GM18511 (cell line): Measurements from ENCODE around the gene PXN.
A peak's percentile ranks its signal among the peaks of the same experiment; 100 is the strongest.

Experiments used
- ATAC-seq: cut with Tn5 transposase; IDR thresholded peaks from one replicate; pipeline ENCODE4 v1.9.1; 2021; ENCODE audit warnings: mild to moderate bottlenecking, moderate library complexity; ENCODE audit not compliant: unreplicated experiment

The PXN gene

DNA sequence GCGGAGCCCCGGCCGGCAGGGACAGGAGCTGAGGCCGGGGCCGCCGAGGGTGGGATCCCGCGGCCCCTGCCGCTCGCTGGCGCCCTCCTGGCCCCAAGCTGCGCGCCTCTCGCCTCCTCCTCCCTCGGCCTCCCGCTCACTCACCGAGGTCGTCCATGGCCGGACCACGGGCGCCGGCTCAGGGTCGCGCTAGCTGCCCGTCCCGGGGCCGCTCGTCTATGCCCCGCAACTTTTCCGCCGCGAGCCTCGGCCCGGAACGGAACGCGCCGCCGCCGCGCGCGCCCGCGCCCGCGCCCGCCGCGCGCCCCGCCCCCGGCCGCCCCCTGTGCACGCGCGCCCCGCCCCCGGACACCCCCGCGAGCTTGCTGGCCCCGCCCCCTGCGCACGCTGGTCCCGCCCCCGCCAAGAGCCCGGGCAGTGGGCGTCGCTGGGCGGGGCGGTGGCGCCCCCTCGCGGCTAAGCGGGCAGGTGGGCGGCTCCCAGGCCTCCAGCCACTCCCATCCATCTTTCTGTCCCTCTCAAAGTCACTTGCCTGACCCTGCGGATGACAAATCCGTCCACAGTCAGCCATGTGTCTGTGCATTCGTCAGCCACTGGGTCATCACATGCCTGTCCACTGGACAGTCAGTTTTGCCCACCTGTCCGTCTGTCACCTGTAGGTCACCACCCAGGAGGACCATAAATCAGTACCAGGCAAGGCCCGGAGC, at the start of gene PXN:
TSS of gene PXN (minus strand) at position 258 of the 707 bp plus-strand sequence. CDS start at position 157, 101 bp downstream.
- ATAC-seq = peak; percentile 81

DNA sequence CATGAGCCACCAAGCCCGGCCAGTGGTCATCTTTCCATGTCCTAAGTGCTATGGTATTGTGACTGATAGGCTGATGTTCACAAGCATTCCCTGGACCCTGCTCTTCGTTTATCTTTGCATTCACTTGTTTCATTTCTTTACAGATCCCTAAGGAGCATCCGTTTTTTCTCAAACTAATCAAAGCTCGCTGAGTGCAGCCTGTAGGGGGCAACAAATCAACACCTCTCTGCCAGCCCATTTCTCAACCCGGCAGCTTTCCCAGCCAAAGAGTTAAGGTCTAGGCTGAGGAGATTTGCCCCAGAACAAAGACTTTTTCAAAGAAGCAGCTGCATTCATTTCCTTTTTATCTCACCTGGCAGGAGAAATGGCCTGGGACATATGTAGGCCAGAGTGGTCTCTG, 48.7 kb upstream of the PXN start:
- no peak for ATAC-seq

DNA sequence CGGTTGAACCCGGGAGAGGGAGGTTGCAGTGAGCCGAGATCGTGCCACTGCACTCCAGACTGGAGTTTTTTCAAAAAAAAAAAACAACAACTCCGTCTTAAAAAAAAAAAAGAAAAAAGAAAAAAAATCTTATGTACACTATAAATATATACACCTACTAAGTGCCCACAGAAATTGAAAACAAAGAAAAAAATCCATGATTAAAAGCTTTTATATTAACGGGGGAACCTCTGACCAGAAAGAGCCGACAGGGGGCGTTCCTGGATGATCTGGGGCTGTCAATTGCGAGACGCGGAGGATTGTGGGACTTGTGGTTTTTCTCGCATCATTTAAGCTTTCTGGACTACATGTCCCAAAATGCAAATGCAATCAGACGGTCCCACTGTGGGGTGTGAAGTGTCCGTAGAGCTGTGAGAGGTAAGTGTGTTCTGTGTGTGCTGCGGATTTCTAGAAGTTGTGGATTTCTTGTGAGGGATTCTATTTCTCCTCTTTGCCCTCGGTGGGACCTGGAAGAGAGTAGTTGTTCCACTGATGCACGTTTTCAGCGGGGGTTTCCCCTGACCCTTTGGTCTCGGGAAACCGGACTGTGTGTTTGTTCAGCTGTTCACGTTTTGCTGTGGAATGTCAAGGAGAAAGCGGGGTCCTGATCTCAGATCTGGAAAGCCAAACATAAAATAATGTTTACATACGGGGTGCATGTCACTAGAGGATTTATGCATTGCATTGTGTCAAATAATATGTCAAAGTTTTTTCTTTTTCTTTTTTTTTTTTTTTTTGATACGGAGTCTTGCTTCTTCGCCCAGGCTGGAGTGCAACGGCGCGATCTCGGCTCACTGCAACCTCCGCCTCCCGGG, 36.7 kb upstream of the PXN start, which contains the start of gene SIRT4:
TSS of gene SIRT4 (plus strand) at position 360 of the 854 bp plus-strand sequence. CDS start 1,241 bp downstream, outside the sequence.
- peak; percentile 99 for ATAC-seq

DNA sequence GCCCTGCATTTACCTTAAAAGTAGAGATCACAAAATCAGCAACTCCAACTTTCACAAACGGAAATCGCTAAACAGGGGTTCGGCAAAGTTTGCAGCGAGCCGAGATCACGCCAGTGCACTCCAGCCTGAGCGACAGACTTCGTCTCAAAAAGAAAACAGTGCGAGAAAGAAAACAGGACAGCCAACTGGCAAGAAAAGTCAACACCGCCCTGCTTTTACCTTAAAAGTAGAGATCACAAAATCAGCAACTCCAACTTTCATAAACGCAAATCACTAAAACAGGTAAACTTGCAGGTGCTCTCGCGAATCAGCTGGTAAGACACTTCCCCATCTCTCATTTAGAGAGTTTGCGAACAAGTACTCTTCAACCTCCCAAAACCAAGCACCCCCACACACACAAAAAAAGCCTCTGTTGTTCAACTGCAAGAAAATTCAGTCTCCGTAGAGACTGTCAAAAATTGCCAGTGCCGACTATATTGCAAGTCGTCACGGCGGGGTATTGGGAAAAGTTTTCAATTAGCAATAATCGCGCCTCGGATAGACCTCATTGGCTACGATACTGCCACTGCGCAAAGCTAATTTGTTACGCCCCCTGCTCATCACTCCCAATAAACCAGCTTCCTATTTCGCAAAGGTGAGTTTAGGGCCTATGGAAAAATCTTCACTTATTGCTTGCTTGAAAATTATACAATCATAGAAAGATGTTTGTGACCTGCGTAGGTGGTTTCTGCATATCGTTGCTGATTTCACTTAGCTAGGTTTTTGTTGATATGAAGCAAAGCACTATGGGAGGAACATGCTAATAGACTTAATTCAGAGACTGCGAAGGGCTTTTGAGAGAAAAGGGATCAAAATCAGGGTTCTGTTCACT, 27.4 kb upstream of the PXN start, which contains the start of gene RNU4-1:
TSS of gene RNU4-1 (minus strand) at position 577 of the 871 bp plus-strand sequence.
- peak; percentile 56 for ATAC-seq

DNA sequence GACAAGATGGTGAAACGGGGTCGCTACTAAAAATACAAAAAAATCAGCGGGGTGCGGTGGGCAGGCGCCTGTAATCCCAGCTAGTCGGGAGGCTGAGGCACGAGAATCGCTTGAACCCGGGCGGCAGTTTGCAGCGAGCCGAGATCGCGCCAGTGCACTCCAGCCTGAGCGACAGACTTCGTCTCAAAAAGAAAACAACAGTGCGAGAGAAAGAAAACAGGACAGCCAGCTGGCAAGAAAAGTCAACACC, 26.8 kb upstream of the PXN start:
- peak; percentile 12 for ATAC-seq

DNA sequence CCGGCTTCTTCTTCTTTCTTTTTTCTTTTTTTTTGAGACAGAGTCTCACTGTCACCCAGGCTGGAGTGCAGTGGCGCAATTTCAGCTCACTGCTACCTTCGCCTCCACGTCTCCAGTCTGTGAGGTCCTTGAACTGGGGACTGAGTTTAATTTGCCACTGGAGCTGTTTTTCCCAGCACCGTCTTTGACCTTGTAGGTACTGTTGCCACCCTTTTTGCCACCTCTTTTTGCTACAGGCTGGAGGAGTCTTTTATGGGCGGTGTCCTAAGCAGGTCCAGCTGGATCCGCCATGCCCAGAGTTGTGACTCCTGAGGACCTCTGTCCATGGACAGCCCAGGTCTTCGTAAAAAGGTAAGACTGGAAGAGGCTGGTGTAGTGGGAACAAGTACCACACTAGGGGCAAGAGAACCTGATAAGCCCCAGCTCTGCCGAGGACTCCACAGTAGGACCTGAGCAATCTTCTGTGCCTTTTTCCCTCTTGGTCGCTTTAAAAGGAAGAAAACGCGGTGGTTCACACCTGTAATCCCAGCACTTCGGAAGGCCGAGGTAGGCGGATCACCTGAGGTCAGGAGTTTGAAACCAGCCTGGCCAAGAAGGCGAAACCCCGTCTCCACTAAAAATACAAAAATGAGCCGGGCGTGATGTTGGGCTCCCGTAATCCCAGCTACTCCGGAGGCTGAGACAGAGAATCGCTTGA, 25.2 kb upstream of the PXN start:
- ATAC-seq = no peak

DNA sequence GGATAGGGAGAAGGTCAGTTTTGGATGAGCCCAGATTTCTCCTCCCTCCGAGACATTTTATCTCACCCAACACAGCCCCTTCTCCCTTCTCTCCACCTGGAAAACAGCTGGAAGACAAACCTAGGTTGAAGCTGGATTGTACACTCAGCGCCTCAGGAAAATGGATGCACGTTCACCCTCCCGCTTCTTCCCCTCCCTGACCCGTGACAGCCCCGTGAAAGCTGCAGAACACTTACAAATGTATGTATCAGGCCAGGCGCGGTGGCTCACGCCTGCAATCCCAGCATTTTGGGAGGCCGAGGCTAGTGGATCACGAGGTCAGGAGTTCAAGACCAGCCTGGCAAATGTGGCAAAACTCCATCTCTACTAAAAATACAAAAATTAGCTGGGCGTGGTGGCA, 22.0 kb upstream of the PXN start:
- ATAC-seq = no peak

DNA sequence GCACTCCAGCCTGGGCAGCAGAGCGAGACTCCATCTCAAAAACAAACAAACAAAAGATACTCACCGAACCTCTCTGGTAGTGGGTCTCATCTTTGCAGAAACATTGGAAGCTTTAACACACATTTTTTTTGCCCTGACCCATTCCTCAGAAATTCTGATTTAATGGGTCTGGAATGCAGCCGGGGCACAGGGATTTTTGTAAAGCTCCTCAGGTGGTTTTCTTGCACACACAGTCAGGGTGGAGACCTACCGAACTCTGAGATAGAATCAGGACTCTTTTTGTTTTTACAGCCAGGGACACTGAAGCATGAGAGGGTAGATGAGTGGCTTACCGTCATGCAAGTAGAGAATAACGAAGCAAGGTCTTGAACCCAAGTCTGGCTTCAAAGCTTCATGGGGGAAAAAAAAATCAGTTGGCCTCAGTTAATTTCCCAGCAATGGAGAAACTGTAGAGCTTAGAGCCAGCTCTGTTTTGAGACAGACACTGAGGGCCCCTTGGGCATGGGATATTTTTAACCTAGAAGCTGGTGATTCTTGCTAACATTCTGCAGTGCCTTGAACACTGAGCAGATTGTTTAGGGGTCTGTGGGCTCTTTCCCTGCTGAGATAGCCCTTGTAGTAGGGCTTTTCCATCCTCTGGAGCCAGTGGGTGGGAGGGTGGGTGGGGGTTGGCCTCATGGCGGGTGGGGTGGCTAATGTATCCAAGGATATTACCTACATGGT, 21.4 kb upstream of the PXN start:
- ATAC-seq = no peak

DNA sequence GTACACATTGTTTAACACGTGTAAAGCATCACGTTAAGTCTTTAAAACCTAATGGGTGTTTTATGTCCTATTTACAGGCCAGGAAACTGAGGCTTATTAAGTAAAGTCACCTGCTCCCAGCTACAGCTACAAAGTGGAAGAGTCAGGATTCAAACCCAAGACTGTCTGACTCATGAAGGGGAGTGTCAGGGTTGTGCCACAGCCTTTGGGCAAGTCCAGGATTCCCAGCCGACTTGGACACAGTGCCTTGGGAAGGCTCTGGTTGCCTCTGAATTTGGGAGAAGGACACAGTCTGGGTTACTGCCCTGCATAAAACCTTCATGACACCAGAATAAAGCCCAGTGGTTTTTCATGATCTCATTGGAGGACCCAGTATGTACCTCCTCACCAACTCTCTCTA, 18.9 kb upstream of the PXN start:
- ATAC-seq = no peak

DNA sequence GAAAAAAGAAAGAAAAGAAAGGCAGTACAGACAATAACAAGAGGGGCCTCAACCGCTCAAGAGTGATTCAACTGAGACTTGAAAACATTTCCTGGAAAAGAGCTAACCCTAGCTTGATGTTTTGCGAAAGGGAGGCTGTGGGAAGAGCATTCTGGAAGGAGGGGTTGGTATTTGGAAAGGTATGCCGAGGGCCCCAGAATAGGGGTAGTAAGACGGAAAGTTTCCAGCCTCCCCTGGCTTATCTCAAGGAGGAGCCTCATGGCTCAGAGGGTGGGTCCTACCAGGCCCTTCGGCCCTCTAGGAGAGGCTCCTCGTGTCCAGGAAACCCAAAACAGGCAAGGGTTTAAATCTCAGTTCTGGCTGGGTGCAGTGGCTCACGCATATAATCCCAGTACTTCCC, 17.8 kb upstream of the PXN start:
- ATAC-seq = no peak

DNA sequence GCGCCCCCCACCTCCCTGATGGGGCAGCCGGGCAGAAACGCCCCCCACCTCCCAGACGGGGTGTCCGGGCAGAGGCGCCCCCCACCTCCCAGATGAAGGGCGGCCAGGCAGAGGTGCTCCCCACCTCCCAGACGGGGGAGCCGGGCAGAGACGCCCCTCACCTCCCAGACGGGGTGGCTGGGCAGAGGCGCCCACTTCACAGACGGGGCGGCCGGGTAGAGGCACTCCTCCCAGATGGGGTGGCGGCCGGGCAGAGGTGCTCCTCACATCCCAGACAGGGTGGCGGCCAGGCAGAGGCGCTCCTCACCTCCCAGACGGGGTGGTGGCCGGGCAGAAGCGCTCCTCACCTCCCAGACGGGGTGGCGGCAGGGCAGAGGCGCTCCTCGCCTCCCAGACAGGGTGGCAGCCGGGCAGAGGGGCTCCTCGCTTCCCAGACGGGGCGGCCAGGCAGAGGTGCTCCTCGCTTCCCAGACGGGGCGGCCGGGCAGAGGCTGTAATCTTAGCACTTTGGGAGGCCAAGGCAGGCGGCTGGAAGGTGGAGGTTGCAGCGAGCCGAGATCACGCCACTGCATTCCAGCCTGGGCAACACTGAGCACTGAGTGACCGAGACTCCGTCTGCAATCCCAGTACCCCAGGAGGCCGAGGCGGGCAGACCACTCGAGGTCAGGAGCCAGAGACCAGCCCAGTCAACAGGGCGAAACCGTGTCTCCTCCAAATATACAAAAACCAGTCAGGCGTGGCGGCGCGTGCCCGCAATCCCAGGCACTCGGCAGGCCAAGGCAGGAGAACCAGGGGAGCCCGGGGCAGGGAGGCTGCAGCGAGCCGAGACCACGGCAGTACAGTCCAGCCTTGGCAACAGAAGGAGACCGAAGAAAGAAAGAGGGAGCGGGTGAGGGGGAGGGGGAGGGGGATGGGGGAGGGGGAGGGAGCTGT, 12.9 kb upstream of the PXN start:
- no peak for ATAC-seq

DNA sequence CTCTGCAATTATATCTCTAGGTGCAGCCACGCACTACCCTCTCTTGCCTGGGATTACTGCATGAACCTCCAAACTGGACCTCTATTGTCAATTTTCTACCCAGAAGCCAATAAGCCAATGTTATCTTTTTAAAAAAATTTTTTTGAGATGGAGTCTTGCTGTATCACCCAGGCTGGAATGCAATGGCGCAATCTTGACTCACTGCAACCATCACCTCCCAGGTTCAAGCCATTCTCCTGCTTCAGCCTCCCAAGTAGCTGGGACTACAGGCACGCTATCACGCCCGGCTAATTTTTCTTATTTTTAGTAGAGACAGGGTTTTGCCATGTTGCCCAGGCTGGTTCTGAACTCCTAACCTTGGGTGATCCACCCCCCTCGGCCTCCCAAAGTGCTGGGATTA, 11.2 kb upstream of the PXN start:
- ATAC-seq = no peak

DNA sequence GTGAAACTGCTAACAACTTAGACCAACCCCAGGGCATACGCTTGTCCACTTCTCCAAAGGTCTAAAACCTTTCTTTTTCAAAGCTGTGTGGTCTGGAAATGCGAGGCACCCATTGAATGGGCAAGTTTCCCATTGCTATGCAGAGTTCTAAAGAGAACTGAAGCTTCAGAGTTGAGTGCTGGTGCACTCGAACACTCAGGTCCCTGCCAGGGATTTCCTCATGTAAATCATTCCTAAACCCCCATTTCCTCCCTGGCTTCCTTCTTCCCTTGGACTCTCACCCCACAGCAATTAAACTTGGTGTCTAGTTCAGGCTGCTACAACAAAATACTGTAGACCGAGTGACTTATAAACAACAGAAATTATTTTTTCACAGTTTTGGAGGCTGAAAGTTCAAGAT, 2.2 kb upstream of the PXN start:
- ATAC-seq = no peak

DNA sequence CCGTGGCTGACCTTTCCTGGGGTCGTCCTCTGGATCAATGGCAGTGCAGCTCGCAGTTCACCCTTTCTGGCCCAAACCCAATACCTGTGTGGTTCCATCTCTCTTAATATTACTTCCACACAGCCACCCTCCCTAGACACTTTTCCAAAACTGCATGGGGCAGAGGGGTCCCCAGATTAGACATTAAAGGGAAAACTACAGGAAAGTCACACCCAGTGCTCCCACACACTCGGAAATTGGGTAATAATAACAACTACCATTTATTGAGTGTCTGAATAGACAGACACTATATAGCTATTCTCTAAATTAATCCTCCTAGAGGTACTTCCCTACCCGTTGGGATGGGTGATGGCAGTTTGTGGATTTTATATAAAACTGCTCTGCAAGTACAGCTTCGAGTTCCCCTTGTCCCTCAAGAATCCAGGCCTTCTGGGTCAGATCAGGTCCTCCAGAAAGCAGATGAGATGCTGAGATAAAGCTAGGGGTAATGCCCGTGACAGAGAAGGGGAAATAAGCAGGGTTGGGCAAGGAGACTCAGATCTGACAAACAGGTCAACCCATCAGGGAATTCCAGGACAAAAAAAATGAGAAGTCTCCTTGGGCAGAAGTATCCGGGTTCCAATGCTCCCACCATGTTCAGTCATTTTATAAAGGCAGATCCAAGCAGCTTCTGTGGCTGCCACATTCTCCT, 795 bp upstream of the PXN start:
- ATAC-seq = no peak

DNA sequence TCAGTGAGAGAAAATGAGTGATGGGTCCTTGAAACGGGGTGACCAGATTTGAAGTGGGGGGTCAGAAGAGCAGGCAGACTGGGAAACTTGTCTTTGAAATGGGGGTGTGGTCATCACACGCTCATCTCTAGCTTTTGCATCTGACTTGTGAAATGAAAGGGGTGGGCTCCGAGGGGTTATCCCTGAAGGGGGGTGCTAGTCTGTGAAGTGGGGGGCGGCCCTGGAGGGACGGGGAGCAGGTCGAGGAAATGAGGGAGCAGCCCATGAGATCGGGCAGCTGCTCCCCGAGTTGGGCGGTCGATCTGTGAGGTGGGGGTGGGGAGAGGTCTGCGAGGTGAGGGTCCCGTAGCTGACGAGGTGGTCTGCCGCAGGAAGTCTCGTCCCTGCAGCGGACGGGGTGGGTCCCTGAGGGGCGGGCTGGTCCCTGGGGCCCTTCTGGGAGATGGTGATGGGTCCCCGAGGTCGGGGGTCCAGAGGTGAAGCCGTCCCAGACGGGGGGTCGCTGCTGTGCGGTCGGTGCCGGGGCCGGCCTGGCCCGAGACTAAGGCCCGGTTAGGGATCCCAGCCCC, 542 bp downstream of the PXN start:
- ATAC-seq = no peak

DNA sequence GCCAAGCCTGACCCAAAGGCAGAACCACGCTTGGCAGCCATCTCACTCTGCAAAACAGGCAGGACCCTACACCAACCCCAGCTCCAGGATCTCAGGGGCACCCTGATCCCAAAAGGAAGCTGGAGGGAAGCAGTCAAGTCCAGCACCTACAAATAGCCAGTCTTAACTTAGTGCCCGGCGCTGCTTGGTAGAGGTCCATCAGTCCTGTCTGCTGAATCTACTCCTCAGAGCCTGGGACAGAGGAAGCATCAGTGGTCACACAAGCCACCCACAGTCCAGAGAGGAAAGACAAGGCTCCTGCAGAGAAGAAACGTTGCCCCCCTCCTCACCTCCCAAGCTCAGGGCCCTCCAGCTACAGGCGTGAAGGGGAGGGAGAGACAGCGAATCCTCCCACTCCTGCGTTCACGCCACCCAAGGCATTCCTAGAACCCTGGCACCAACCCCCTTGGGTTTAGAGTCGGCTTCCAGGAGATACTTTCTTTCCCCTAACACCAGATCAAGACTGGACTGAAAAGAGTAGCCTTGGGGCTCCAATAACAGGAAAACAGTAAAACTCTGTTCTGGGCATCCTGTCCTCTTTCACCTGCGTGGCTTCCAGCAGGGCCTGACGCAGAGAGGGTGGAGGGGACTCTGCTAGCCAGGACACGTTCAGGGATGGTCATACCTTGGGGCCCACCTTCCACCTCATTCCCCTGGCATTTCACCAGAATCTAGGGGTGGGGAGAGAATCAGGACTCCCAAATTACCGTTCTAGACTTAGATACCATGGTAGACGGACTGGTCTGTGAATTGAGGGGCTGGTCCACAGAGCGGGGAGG, 1.2 kb downstream of the PXN start:
- ATAC-seq = no peak

DNA sequence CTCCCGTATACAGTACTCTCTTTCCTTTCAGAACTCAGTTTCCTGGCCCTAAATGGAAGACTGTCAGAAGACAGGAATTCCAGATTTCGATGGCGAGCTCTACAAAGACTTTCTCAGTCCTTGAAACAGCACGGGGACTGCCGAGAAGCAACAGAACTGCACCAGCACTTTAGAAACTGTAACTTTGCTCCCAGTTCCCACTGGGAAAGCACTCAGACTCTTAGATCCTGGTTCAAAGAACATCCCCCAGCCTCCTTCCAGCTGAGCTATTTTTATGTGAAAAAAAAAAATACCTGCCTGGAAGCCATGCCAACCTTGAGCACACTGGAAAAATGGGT, 1.8 kb downstream of the PXN start:
- no peak for ATAC-seq
